ENCODE data around the gene NFIA. TPM values are rescaled to one million over a fixed set of nuclear protein-coding genes. Genes with fewer than 3 reads are reported as not detected.

Gene NFIA
- total and polyA plus RNA-seq, 7 experiments from 2014 or later = 1.0 to 8.6 (median 5.9) TPM

- no peak overlapping the region for H3K4me3 ChIP-seq (ENCODE audit: low read length)
- H3K27ac Mint-ChIP-seq = no peak overlapping the region
- H3K36me3 Mint-ChIP-seq = no peaks in the 10 kb centered on the region
- no peaks in the 10 kb centered on the region for H3K9me3 ChIP-seq (ENCODE audit: control insufficient read depth in 2 of 3, low read length in 3 of 3)
- CTCF ChIA-PET = no interaction called here
- H3K4me3 Mint-ChIP-seq = no peak overlapping the region
- H3K27me3 Mint-ChIP-seq = peaks cover 0 to 2% (median 0%) of the 10 kb centered on the region in 5 donors
- no peaks in the 10 kb centered on the region for H3K36me3 ChIP-seq (ENCODE audit: control insufficient read depth in 2 of 3, insufficient read depth in 3 of 3, low read length in 3 of 3)
- no peaks in the 10 kb centered on the region for H3K9me3 Mint-ChIP-seq
- H3K4me1 Mint-ChIP-seq = peaks cover 0 to 8% (median 3%) of the 10 kb centered on the region in 7 donors
- DNase-seq (no peak), ATAC-seq (no peak)
- intact Hi-C loops (cut with micrococcal nuclease) = no loop called here
- H3K27me3 ChIP-seq (ENCODE audit: control insufficient read depth in 2 of 2, insufficient read depth in 2 of 2, low read length in 2 of 2) = no peaks in the 10 kb centered on the region
- POLR2A ChIA-PET = no interaction called here
- peaks cover 0 to 3% of the 10 kb centered on the region in 2 donors for H3K4me1 ChIP-seq (ENCODE audit: control insufficient read depth in 2 of 2, insufficient read depth in 2 of 2, low read length in 2 of 2)
- no peak overlapping the region for H3K27ac ChIP-seq (ENCODE audit: low read depth, low read length)
These were observed 365.6 kb downstream of the NFIA start for GRCh38 chr1:61447968-61448430.

GRCh38 chr1:61448914-61449313 is 366.6 kb downstream of the NFIA start:
- Histone ChIP-seq H3K27me3 (ENCODE audit: control insufficient read depth in 2 of 2, insufficient read depth in 2 of 2, low read length in 2 of 2) (no peaks in the 10 kb centered on the region), H3K4me1 (ENCODE audit: control insufficient read depth in 2 of 2, insufficient read depth in 2 of 2, low read length in 2 of 2) (peaks cover 0 to 5% of the 10 kb centered on the region in 2 donors), H3K27ac (ENCODE audit: low read depth, low read length) (no peak overlapping the region), H3K9me3 (ENCODE audit: control insufficient read depth in 2 of 3, low read length in 3 of 3) (no peaks in the 10 kb centered on the region), H3K4me3 (ENCODE audit: low read length) (no peak overlapping the region), H3K36me3 (ENCODE audit: control insufficient read depth in 2 of 3, insufficient read depth in 3 of 3, low read length in 3 of 3) (no peaks in the 10 kb centered on the region)
- no peaks in the 10 kb centered on the region for H3K9me3 Mint-ChIP-seq
- peaks cover 0 to 13% (median 8%) of the 10 kb centered on the region in 7 donors for H3K4me1 Mint-ChIP-seq
- no peak overlapping the region for H3K4me3 Mint-ChIP-seq
- H3K36me3 Mint-ChIP-seq = no peaks in the 10 kb centered on the region
- intact Hi-C loops (cut with micrococcal nuclease) = no loop called here
- peaks cover 0 to 2% (median 0%) of the 10 kb centered on the region in 5 donors for H3K27me3 Mint-ChIP-seq
- ChIA-PET CTCF (no interaction called here), POLR2A (no interaction called here)
- no peak overlapping the region for H3K27ac Mint-ChIP-seq
- DNase-seq (no peak), ATAC-seq (no peak)

GRCh38 chr1:61449410-61449809 is 367.0 kb downstream of the NFIA start:
- H3K27me3 ChIP-seq (ENCODE audit: control insufficient read depth in 2 of 2, insufficient read depth in 2 of 2, low read length in 2 of 2) = no peaks in the 10 kb centered on the region
- H3K27ac ChIP-seq (ENCODE audit: low read depth, low read length) = no peak overlapping the region
- Mint-ChIP-seq H3K27me3 (peaks cover 0 to 2% (median 0%) of the 10 kb centered on the region in 5 donors), H3K9me3 (no peaks in the 10 kb centered on the region), H3K27ac (no peak overlapping the region), H3K4me1 (peaks cover 0 to 13% (median 8%) of the 10 kb centered on the region in 7 donors), H3K36me3 (no peaks in the 10 kb centered on the region), H3K4me3 (no peak overlapping the region)
- H3K4me1 ChIP-seq (ENCODE audit: control insufficient read depth in 2 of 2, insufficient read depth in 2 of 2, low read length in 2 of 2) = peaks cover 0 to 5% of the 10 kb centered on the region in 2 donors
- DNase-seq = no peak
- intact Hi-C loops (cut with micrococcal nuclease) = no loop called here
- POLR2A ChIA-PET = no interaction called here
- ATAC-seq = no peak
- H3K4me3 ChIP-seq (ENCODE audit: low read length) = no peak overlapping the region
- no peaks in the 10 kb centered on the region for H3K36me3 ChIP-seq (ENCODE audit: control insufficient read depth in 2 of 3, insufficient read depth in 3 of 3, low read length in 3 of 3)
- CTCF ChIA-PET = no interaction called here
- no peaks in the 10 kb centered on the region for H3K9me3 ChIP-seq (ENCODE audit: control insufficient read depth in 2 of 3, low read length in 3 of 3)

- Mint-ChIP-seq H3K4me3 (no peak overlapping the region), H3K27me3 (peaks cover 0 to 2% (median 0%) of the 10 kb centered on the region in 5 donors), H3K9me3 (no peaks in the 10 kb centered on the region), H3K27ac (no peak overlapping the region), H3K4me1 (peaks cover 0 to 13% (median 8%) of the 10 kb centered on the region in 7 donors), H3K36me3 (no peaks in the 10 kb centered on the region)
- Histone ChIP-seq H3K27me3 (ENCODE audit: control insufficient read depth in 2 of 2, insufficient read depth in 2 of 2, low read length in 2 of 2) (no peaks in the 10 kb centered on the region), H3K4me3 (ENCODE audit: low read length) (no peak overlapping the region), H3K36me3 (ENCODE audit: control insufficient read depth in 2 of 3, insufficient read depth in 3 of 3, low read length in 3 of 3) (no peaks in the 10 kb centered on the region), H3K9me3 (ENCODE audit: control insufficient read depth in 2 of 3, low read length in 3 of 3) (no peaks in the 10 kb centered on the region), H3K27ac (ENCODE audit: low read depth, low read length) (no peak overlapping the region), H3K4me1 (ENCODE audit: control insufficient read depth in 2 of 2, insufficient read depth in 2 of 2, low read length in 2 of 2) (peaks cover 0 to 5% of the 10 kb centered on the region in 2 donors)
- ChIA-PET CTCF (no interaction called here), POLR2A (no interaction called here)
- ATAC-seq (no peak), DNase-seq (no peak)
- intact Hi-C loops (cut with micrococcal nuclease) = loop anchor here (5.0 to 10.0 kb wide), 5 partner anchors 134 to 1476 kb away; no protein-coding TSS in a partner anchor
These were observed 368.1 kb downstream of the NFIA start for GRCh38 chr1:61450454-61450853.

GRCh38 chr1:61450872-61451571 is 368.7 kb downstream of the NFIA start:
- intact Hi-C loops (cut with micrococcal nuclease) = loop anchor here (5.0 to 10.0 kb wide), 5 partner anchors 134 to 1476 kb away; no protein-coding TSS in a partner anchor
- peaks cover 0 to 2% (median 0%) of the 10 kb centered on the region in 5 donors for H3K27me3 Mint-ChIP-seq
- peaks cover 0 to 13% (median 8%) of the 10 kb centered on the region in 7 donors for H3K4me1 Mint-ChIP-seq
- H3K27ac Mint-ChIP-seq = no peak overlapping the region
- H3K36me3 Mint-ChIP-seq = peaks cover 0 to 4% (median 0%) of the 10 kb centered on the region in 5 donors
- Histone ChIP-seq H3K27me3 (ENCODE audit: control insufficient read depth in 2 of 2, insufficient read depth in 2 of 2, low read length in 2 of 2) (no peaks in the 10 kb centered on the region), H3K4me1 (ENCODE audit: control insufficient read depth in 2 of 2, insufficient read depth in 2 of 2, low read length in 2 of 2) (peaks cover 0 to 5% of the 10 kb centered on the region in 2 donors), H3K36me3 (ENCODE audit: control insufficient read depth in 2 of 3, insufficient read depth in 3 of 3, low read length in 3 of 3) (no peaks in the 10 kb centered on the region), H3K4me3 (ENCODE audit: low read length) (no peak overlapping the region), H3K27ac (ENCODE audit: low read depth, low read length) (no peak overlapping the region), H3K9me3 (ENCODE audit: control insufficient read depth in 2 of 3, low read length in 3 of 3) (no peaks in the 10 kb centered on the region)
- ChIA-PET CTCF (interaction anchor here (0.7 to 3.1 kb wide), 2 partner anchors 216 to 401 kb away, joined by 3 to 21 read pairs; no protein-coding TSS in a partner anchor), POLR2A (no interaction called here)
- no peaks in the 10 kb centered on the region for H3K9me3 Mint-ChIP-seq
- DNase-seq (no peak), ATAC-seq (no peak)
- H3K4me3 Mint-ChIP-seq = no peak overlapping the region

GRCh38 chr1:61451572-61451968 is 369.2 kb downstream of the NFIA start:
- Histone ChIP-seq H3K4me3 (ENCODE audit: low read length) (no peak overlapping the region), H3K27ac (ENCODE audit: low read depth, low read length) (no peak overlapping the region), H3K36me3 (ENCODE audit: control insufficient read depth in 2 of 3, insufficient read depth in 3 of 3, low read length in 3 of 3) (no peaks in the 10 kb centered on the region), H3K9me3 (ENCODE audit: control insufficient read depth in 2 of 3, low read length in 3 of 3) (no peaks in the 10 kb centered on the region), H3K4me1 (ENCODE audit: control insufficient read depth in 2 of 2, insufficient read depth in 2 of 2, low read length in 2 of 2) (peaks cover 0 to 5% of the 10 kb centered on the region in 2 donors), H3K27me3 (ENCODE audit: control insufficient read depth in 2 of 2, insufficient read depth in 2 of 2, low read length in 2 of 2) (no peaks in the 10 kb centered on the region)
- ChIA-PET CTCF (interaction anchor here (0.7 to 3.1 kb wide), 2 partner anchors 216 to 402 kb away, joined by 3 to 21 read pairs; no protein-coding TSS in a partner anchor), POLR2A (no interaction called here)
- no peak for ATAC-seq
- intact Hi-C loops (cut with micrococcal nuclease) = loop anchor here (5.0 to 10.0 kb wide), 5 partner anchors 133 to 1477 kb away; no protein-coding TSS in a partner anchor
- H3K9me3 Mint-ChIP-seq = no peaks in the 10 kb centered on the region
- no peak overlapping the region for H3K4me3 Mint-ChIP-seq
- H3K4me1 Mint-ChIP-seq = peaks cover 0 to 13% (median 8%) of the 10 kb centered on the region in 7 donors
- no peak overlapping the region for H3K27ac Mint-ChIP-seq
- DNase-seq = no peak
- peaks cover 0 to 2% (median 0%) of the 10 kb centered on the region in 5 donors for H3K27me3 Mint-ChIP-seq
- peaks cover 0 to 4% (median 0%) of the 10 kb centered on the region in 5 donors for H3K36me3 Mint-ChIP-seq

All from naive thymus-derived CD4-positive, alpha-beta T cell (primary cell).